WTC11 (cell line): ENCODE results near the gene YARS1. TPM values are rescaled to one million over a fixed set of nuclear protein-coding genes. Genes with fewer than 3 reads are reported as not detected.
A peak's percentile ranks its signal among the peaks of the same experiment; 100 is the strongest.

ENCODE experiments used
- ATAC-seq: fragments of 200-7000 bp; cut with Tn5 transposase; 2 replicates; pipeline ENCODE4 v1.10.0; 2021; ENCODE audit warnings: mild to moderate bottlenecking, moderate library complexity
- CTCF ChIA-PET: fragments of 300-600 bp; sonication (Branson Sonifier 250); formaldehyde crosslinking; loops from one replicate; lab custom pipeline; 2021; ENCODE audit warnings: antibody characterized with exemption; lab: Charles Lee
- POLR2A ChIA-PET: fragments of 350-600 bp; sonication (Branson Sonifier 250); formaldehyde crosslinking; loops from one replicate; lab custom pipeline; 2021; ENCODE audit warnings: antibody characterized with exemption; lab: Charles Lee
- DNase-seq: peaks from one replicate; pipeline ENCODE4 v3.0.0; 2021; ENCODE audit warnings: low spot score
- H3K27ac Mint-ChIP-seq: 2 replicates; pipeline ENCODE4 v1.8.0; 2021; ENCODE audit warnings: mixed read lengths
- H3K27me3 Mint-ChIP-seq: 2 replicates; pipeline ENCODE4 v1.8.0; 2021; ENCODE audit warnings: low read depth, mild to moderate bottlenecking, moderate library complexity, mixed read lengths
- H3K36me3 Mint-ChIP-seq: 2 replicates; pipeline ENCODE4 v1.8.0; 2021; ENCODE audit warnings: mixed read lengths
- H3K4me1 Mint-ChIP-seq: 2 replicates; pipeline ENCODE4 v1.8.0; 2022; ENCODE audit warnings: mixed read lengths
- H3K4me3 Mint-ChIP-seq: 2 replicates; pipeline ENCODE4 v1.8.0; 2021; ENCODE audit warnings: mild to moderate bottlenecking, moderate library complexity, mixed read lengths
- H3K9me3 Mint-ChIP-seq: 2 replicates; pipeline ENCODE4 v1.8.0; 2021; ENCODE audit warnings: mixed read lengths
- ATF2 ChIP-seq: sonication (generic); formaldehyde crosslinking; IDR thresholded peaks from 2 replicates; pipeline ENCODE4 v1.8.1; 2022; ENCODE audit warnings: low read depth, missing genetic modification reagents, borderline replicate concordance
- CBFB ChIP-seq: sonication (generic); formaldehyde crosslinking; IDR thresholded peaks from 2 replicates; pipeline ENCODE4 v1.8.1; 2022; ENCODE audit warnings: mild to moderate bottlenecking, low read depth, missing genetic modification reagents
- FOXJ3 ChIP-seq: sonication (generic); formaldehyde crosslinking; IDR thresholded peaks from 2 replicates; pipeline ENCODE4 v1.9.0; 2021; ENCODE audit warnings: missing genetic modification reagents, mild to moderate bottlenecking, borderline replicate concordance
- GTF2I ChIP-seq: fragments of 250-450 bp; sonication (Bioruptor Pico); conservative IDR thresholded peaks from 2 replicates; pipeline ENCODE4 v1.4.0; 2021; ENCODE audit warnings: mild to moderate bottlenecking
- HMGXB4 ChIP-seq: sonication (generic); formaldehyde crosslinking; IDR thresholded peaks from 2 replicates; pipeline ENCODE4 v1.8.1; 2023; ENCODE audit warnings: mild to moderate bottlenecking, moderate library complexity, missing genetic modification reagents
- JAZF1 ChIP-seq: fragments of 250-450 bp; sonication (Bioruptor Pico); IDR thresholded peaks from 2 replicates; pipeline ENCODE4 v1.9.0; 2021; ENCODE audit warnings: moderate library complexity, mild to moderate bottlenecking, inconsistent platforms
- MAX ChIP-seq: sonication (generic); formaldehyde crosslinking; IDR thresholded peaks from 2 replicates; pipeline ENCODE4 v1.8.0; 2022; ENCODE audit warnings: mild to moderate bottlenecking, missing genetic modification reagents
- MXD4 ChIP-seq: fragments of 250-450 bp; sonication (Bioruptor Pico); IDR thresholded peaks from 2 replicates; pipeline ENCODE4 v1.8.0; 2021; ENCODE audit warnings: mild to moderate bottlenecking, moderate library complexity, borderline replicate concordance
- NFYB ChIP-seq: sonication (generic); formaldehyde crosslinking; conservative IDR thresholded peaks from 2 replicates; pipeline ENCODE4 v1.8.0; 2022; ENCODE audit warnings: low read depth, missing genetic modification reagents
- PRDM15 ChIP-seq: sonication (generic); formaldehyde crosslinking; IDR thresholded peaks from 2 replicates; pipeline ENCODE4 v1.8.0; 2022; ENCODE audit warnings: missing genetic modification reagents
- PRRX2 ChIP-seq: fragments of 250-450 bp; sonication (Bioruptor Pico); IDR thresholded peaks from 2 replicates; pipeline ENCODE4 v1.8.0; 2021; ENCODE audit warnings: mild to moderate bottlenecking
- RORB ChIP-seq: fragments of 250-450 bp; sonication (Bioruptor Pico); IDR thresholded peaks from 2 replicates; pipeline ENCODE4 v1.9.0; 2021; ENCODE audit warnings: mild to moderate bottlenecking
- STAT6 ChIP-seq: sonication (generic); formaldehyde crosslinking; conservative IDR thresholded peaks from 2 replicates; pipeline ENCODE4 v1.8.1; 2023; ENCODE audit warnings: mild to moderate bottlenecking, low read depth, missing genetic modification reagents, moderate library complexity
- TCF7 ChIP-seq: sonication (generic); formaldehyde crosslinking; IDR thresholded peaks from 2 replicates; pipeline ENCODE4 v1.8.0; 2022; ENCODE audit warnings: mild to moderate bottlenecking, low read depth, missing genetic modification reagents, moderate library complexity
- ZNF138 ChIP-seq: sonication (generic); formaldehyde crosslinking; conservative IDR thresholded peaks from 2 replicates; pipeline ENCODE4 v1.8.1; 2022; ENCODE audit warnings: mild to moderate bottlenecking, moderate library complexity, missing genetic modification reagents
- ZNF263 ChIP-seq: sonication (generic); formaldehyde crosslinking; IDR thresholded peaks from 2 replicates; pipeline ENCODE4 v1.8.1; 2022; ENCODE audit warnings: low read depth, mild to moderate bottlenecking, moderate library complexity, missing genetic modification reagents
- ZNF281 ChIP-seq: sonication (generic); formaldehyde crosslinking; IDR thresholded peaks from 2 replicates; pipeline ENCODE4 v1.8.0; 2023; ENCODE audit warnings: mild to moderate bottlenecking, missing genetic modification reagents
- ZNF317 ChIP-seq: sonication (generic); formaldehyde crosslinking; IDR thresholded peaks from 2 replicates; pipeline ENCODE4 v1.8.1; 2023; ENCODE audit warnings: low read depth, mild to moderate bottlenecking, moderate library complexity, missing genetic modification reagents, borderline replicate concordance
- total RNA-seq: library from RNA; stranded (reverse); gene quantifications from 3 replicates; pipeline ENCODE4 v1.2.3, GENCODE V29; 2021

The YARS1 gene
- total RNA-seq, 1 experiment from 2014 or later, result 197 TPM

GRCh38 chr1:32861904-32862695 is 44.9 kb upstream of the YARS1 start:
- ATAC-seq (no peak), DNase-seq (no peak)
- no peak overlapping the region for H3K4me3 Mint-ChIP-seq
- H3K4me1 Mint-ChIP-seq, result no peaks in the 10 kb centered on the region; the same call in 1 of the 2 replicates
- peaks cover 9% of the 10 kb centered on the region for H3K36me3 Mint-ChIP-seq
- no peaks in the 10 kb centered on the region for H3K9me3 Mint-ChIP-seq
- POLR2A ChIA-PET, result no interaction called here
- peaks cover 3% of the 10 kb centered on the region; the same call in 1 of the 2 replicates for H3K27me3 Mint-ChIP-seq
- TF ChIP-seq TCF7 (no peak), GTF2I (CRISPR knock-in tag) (no peak)
- TF ChIP-seq, all 79 proteins: peak for 0
- CTCF ChIA-PET, result interaction anchor here (0.6 to 2.8 kb wide), 4 partner anchors 9 to 150 kb away, joined by 3 to 14 read pairs (median 5); partner anchors contain the start of gene HPCA
- H3K27ac Mint-ChIP-seq, result no peak overlapping the region

- Mint-ChIP-seq H3K4me3 (no peak overlapping the region), H3K27ac (peak overlapping the region; percentile 32; the same call in 1 of the 2 replicates), H3K36me3 (peaks cover 15% of the 10 kb centered on the region), H3K27me3 (no peaks in the 10 kb centered on the region), H3K4me1 (no peaks in the 10 kb centered on the region; the same call in 1 of the 2 replicates), H3K9me3 (no peaks in the 10 kb centered on the region)
- ChIA-PET POLR2A (no interaction called here), CTCF (no interaction called here)
- ATAC-seq, result no peak
- TF ChIP-seq NFYB (CRISPR knock-in tag) (no peak), HMGXB4 (CRISPR knock-in tag) (no peak), ZNF263 (CRISPR knock-in tag) (no peak), PRRX2 (CRISPR knock-in tag) (no peak), RORB (no peak), MAX (CRISPR knock-in tag) (no peak), ATF2 (no peak), ZNF281 (no peak), TCF7 (no peak), ZNF317 (no peak), MXD4 (CRISPR knock-in tag) (no peak)
- DNase-seq, result no peak
Observed at GRCh38 chr1:32860566-32860965, 43.4 kb upstream of the YARS1 start.

GRCh38 chr1:32859915-32860314 is 42.8 kb upstream of the YARS1 start:
- peaks cover 15% of the 10 kb centered on the region for H3K36me3 Mint-ChIP-seq
- ChIA-PET POLR2A (interaction anchor here (0.7 kb wide), 1 partner anchor 153 kb away, joined by 3 read pairs; no protein-coding TSS in a partner anchor), CTCF (interaction anchor here (0.7 to 2.0 kb wide), 3 partner anchors 87 to 227 kb away, joined by 3 to 6 read pairs (median 3); no protein-coding TSS in a partner anchor)
- H3K27ac Mint-ChIP-seq, result no peak overlapping the region
- H3K27me3 Mint-ChIP-seq, result no peaks in the 10 kb centered on the region
- no peaks in the 10 kb centered on the region for H3K9me3 Mint-ChIP-seq
- no peaks in the 10 kb centered on the region; the same call in 1 of the 2 replicates for H3K4me1 Mint-ChIP-seq
- no peak for ATAC-seq
- H3K4me3 Mint-ChIP-seq, result no peak overlapping the region
- DNase-seq, result no peak
- TF ChIP-seq PRDM15, result no peak
- no peak for TF ChIP-seq ZNF138
- no peak for TF ChIP-seq STAT6 (CRISPR knock-in tag)
- no peak for TF ChIP-seq ZNF263 (CRISPR knock-in tag)
- no peak for TF ChIP-seq FOXJ3 (CRISPR knock-in tag)
- TF ChIP-seq JAZF1, result no peak
- TF ChIP-seq CBFB (CRISPR knock-in tag), result no peak
